Fibroblast of gingiva (primary cell): ENCODE data around the gene NPPB.
A peak's percentile ranks its signal among the peaks of the same experiment; 100 is the strongest.
"Not testable (repeated sequence)": the region's sequence is repeated elsewhere in the genome, so short reads cannot be mapped to it uniquely, and the experiment has no call there.

Experiments used
- DNase-seq: peaks from one replicate; pipeline ENCODE4 v3.0.0-alpha.2; 2011; ENCODE audit warnings: low read depth

NPPB gene

DNA sequence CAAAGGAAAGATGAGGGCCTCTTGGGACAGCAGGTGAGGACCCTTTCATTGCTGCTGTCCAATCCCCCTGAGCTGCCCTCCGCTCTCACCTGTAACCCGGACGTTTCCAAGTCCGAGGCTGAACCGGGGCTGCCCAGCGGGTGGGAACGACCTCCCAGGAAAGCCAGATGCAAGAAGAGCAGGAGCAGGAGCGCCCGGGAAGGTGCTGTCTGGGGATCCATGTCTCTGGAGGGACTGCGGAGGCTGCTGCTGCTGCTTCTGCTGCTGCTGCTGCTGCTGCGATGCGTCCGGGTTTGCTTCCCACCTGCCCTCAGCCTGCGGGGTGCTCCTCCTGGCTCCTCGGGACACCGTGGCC, at the start of gene NPPB:
Gene NPPB, minus strand, starts transcription at position 333 of the 355 bp plus-strand sequence. Its CDS starts 112 bp downstream, at position 221.
- DNase-seq: no peak

DNA sequence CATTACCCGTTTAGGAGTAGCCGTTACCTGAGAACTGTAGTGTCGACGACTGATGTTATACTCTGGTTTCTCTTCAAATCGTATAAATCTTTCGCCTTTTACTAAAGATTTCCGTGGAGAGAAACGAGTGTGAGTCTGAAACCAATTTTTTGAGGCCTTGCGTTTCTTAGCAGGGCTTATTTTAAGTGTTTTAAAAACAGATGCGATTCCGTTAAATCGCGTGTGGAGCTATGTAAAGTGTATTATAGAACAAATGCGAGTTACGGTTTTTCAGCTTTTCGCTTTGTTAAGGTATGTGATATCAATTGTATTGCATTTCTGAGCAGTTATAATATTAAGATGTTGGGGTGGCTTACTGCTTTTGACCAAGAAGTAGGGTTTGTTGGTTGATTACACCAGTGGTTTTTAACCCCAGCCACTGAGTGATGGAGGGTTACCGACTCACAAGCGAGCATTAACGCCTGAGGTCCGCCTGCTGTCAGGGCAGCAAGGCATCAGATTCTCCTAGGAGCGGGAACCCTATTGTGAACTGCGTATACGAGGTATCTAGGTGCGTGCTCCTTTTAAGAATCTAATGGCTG, 49.4 kb upstream of the NPPB start:
- peak; percentile 98 for DNase-seq

DNA sequence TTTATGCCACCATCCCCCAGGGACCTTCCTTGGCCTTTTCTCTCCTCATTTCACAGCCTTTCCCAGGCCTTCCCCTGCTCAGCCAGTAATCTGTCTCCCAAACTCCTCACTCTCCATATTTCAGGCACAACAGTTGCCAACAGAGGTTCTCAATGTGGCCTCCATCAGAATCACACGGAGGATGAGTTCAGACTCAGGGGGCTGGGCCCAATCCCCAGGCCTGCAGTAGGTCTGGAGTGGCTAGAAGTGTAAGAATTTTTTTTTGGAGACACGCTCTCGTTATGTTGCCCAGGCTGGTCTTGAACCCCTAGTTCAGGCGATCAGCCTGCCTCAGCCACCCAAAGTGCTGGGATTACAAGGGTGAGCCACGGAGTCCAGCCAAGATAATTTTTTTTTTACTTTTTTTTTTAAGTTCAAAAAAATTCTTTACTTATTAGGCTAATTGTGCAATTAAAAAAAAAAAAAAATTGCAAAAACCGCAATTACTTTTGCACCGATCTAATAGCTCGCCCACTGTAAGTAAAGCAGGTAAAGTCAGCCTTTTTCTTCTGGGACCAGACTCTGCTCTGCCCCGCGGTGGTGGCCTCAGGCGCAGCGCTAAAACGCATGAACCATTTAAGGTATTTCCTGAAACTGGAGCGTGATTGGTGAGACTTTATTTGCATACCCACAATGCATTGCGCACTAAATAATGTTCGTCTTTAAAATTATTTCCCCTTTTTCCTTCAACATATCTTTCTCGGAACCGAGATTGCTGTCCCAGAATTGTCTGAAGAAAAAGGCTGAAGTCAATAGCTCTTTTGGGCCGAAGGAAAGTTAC, 48.7 kb upstream of the NPPB start:
- DNase-seq: peak; percentile 92

DNA sequence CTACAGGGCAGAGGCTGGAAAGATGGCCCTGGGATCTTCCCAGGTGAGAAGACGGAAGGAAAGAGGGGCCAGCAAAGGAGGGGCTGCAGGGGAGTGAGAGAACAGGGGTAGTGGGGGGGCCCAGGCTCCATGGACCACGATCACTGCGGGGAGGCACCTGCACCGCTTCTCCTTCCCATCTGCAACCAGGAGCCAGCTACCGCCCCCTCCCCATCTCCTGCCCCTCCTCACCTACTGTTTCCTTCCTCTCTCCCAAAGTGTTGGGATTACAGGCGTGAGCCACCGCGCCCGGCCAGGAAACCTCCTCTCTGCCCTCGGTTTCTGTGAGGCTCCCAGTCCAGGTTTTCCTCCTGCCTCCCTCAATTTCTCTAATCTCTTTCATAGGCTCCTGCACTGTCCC, 48.1 kb upstream of the NPPB start:
- DNase-seq: no peak

DNA sequence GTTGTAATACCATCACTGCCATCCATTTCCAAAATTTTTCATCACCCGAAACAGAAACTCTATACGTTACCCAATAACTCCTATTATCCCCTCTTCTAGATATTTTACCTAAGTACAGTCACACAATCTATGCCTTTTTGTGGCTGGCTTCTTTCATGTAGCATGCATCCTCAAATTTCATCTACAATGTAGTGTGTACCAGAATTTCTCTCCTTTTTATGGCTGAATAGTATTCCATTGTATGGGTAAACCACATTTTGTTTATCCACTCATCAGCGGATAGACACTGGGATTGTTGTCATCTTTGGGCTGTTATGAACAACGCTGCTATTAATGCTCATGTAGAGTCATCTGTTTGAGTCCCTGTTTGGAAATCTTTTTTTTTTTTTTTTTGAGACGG, 46.2 kb upstream of the NPPB start:
- no peak for DNase-seq

DNA sequence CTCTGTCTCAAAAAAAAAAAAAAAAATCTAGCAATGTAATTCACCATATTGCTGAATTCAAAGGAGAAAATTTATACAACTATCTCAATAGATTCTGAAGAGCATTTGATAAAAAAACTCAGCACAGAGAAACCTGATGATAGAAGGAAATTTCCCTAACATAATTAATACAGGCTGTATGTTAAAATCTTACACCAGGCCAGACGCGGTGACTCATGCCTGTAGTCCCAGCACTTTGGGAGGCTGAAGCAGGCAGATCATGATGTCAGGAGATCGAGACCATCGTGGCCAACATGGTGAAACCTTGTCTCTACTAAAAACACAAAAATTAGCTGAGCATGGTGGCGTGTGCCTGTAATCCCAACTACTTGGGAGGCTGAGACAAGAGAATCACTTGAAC, 45.4 kb upstream of the NPPB start:
- DNase-seq: peak; percentile 52

DNA sequence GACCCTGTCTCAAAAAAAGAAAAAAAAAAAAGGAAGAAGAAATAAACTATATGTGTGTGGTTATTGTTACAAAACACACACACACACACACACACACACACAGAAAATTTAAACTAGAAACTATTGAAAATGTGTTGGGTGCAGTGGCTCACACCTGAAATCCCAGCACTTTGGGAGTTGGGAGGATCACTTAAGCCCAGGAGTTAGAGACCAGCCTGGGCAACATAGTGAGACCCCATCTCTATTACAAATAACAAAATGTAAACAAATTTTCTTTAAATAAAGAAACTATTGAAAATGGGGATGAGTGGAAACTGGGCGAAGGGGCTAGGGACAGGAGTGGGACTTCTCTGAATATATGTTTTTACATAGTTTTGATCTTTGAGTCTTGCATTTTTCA, 44.5 kb upstream of the NPPB start:
- DNase-seq: no peak

DNA sequence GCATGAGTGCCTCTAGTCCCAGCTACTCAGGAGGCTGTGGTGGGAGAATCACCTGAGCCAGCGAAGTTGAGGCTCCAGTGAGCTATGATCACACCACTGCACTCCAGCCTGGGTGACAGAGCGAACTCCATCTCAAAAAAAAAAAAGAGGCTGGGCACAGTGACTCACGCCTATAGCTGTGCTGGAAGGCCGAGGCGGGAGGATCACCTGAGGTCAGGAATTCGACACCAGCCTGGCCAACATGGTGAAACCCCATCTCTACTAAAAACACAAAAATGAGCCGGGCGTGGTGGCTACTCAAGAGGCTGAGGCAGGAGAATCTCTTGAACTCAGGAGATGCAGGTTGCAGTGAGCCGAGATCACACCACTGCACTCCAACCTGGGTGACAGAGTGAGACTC, 42.7 kb upstream of the NPPB start:
- DNase-seq: not testable (repeated sequence)

DNA sequence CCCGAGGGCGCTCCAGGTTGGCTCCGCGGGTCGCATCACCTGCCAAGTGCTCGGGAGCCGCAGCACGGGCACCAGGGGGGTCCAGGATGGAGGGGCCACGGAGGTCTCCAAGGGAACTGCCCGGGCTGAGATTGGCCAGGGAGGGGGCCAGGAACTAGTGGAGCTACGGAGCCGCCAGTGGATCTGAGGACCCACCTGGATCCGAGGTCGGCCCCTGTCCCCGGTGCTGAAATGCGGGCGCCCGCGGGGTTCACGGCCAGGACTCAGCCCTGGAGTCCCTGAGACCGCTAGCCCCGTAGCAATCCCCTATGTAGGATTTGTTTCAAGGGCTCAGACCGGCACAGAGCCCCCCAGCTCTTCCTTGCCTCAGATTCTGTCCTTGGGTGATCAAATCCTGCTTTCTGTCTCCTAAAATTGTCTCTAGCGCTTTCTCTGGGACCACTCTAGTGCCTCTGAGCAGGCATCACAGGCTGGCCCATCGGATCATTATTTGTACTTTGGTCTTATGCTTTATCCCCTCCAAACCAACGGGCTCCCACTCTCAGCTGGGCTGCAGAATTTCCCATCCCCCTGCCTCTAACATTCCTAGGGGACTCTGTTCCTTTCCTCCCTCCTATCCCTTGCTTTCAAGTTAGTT, 40.2 kb upstream of the NPPB start:
- no peak for DNase-seq

DNA sequence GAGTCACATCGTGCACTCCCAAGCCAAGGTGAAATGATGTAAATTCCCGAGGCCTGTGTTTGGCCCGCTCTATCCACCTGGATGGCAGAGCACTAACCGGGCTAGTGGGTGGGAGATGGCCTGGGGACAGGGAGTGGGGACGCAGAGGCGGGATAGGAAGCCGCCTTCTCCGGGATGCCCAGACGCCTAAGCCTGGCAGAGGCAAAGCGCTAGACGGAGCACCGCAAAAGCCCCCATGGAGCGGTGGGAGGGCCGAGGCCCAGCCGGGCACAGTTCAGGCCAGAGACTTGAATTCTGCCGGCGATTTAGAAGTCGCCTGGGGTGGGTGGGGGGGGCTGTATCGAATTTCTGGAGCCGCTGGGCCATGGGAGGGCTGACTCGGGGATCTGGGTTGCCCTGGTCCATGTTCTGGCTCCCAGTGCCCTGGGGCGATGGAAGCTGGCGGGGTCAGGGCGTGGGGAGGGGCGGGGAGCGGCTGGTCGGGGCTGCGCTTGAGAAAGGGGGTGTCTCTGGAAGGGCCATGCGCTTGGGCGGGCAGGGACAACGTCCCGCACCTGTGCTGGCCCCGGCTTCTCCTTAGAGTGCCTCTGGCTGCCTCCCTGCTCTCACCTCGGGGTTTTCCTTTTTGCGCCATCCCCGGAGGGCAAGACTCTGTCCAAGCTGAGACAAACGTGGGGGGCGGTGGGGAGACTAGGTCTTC, 39.5 kb upstream of the NPPB start:
- DNase-seq: no peak

DNA sequence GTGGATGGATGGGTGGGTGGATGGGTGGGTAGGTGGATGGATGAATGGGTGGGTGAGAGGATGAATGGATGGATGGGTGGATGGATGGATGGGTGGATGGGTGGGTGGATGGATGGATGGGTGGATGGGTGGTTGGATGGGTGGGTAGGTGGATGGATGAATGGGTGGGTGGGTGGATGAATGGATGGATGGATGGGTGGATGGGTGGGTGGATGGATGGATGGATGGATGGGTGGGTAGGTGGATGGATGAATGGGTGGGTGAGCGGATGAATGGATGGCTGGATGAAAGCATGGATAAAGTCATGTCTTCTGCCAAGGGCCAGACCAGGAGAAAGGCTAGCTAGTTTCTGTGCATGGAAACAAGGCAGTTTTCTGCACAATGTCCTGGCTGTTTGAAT, 35.8 kb upstream of the NPPB start:
- not testable (repeated sequence) for DNase-seq

DNA sequence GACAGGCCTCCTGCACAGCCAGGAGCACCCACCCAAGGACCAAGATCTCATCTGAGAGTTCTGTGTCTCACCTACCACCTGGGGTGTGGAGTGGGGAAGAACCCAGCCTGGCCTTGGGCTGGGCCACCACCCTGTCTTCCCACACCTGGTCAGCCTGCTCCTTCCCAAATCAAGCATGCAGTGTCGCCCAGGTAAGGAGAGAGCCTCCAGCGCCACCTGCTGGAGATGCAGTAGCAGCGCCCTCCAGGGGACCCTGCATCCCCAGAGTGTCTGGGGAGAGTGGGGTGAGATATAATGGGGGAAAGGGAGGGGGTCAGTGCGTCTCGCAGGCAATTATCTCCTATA, 35.1 kb upstream of the NPPB start:
- no peak for DNase-seq

DNA sequence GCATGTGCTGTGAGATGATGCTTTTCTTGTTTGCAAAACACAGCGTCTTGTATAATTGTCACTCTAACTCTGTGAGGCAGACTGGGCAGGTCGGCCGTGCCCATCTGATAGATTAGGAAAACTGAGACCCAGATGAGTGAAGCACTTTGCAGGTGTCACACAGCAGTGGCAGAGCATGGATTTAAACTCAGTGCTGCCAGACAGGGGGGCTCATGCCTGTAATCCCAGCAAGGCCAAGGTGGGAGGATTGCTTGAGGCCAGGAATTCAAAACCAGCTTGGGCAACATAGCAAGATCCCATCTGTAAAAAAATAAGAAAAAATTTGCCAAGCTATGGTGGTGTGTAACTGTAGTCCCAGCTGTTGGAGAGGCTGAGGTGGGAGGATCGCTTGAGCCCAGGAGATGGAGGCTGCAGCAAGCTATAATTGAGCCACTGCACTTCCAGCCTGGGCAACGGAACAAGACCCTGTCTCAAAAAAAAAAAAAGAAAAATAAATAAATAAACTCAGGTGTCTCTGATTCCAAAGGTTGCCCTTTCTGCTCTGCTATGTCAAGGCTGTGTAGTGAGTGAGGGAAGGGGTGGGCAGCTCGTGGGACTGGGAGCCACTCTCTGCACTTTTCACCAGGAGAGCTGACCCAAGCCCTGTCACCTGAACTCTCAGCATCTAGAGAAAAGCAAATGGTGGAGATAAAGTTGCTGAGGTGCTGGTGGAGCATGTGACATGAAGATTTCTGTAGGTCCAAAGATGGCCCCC, 32.9 kb upstream of the NPPB start:
- no peak for DNase-seq

DNA sequence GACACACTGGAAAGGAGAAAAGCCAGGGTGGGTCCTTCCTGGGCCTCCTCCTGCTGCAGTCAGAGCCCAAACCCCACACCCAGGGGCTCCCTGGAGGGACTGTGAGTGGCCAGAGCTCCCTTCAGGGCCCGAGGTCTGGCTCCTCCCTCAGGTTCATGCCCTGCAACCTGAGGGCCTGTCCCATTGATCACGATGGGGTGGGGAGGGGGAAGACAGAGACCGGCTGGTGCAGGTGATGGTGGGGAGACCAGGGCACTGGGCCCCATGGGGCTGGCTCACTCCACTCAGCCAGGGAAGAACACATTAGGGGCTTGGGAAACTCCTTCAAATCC, 30.1 kb upstream of the NPPB start:
- no peak for DNase-seq

DNA sequence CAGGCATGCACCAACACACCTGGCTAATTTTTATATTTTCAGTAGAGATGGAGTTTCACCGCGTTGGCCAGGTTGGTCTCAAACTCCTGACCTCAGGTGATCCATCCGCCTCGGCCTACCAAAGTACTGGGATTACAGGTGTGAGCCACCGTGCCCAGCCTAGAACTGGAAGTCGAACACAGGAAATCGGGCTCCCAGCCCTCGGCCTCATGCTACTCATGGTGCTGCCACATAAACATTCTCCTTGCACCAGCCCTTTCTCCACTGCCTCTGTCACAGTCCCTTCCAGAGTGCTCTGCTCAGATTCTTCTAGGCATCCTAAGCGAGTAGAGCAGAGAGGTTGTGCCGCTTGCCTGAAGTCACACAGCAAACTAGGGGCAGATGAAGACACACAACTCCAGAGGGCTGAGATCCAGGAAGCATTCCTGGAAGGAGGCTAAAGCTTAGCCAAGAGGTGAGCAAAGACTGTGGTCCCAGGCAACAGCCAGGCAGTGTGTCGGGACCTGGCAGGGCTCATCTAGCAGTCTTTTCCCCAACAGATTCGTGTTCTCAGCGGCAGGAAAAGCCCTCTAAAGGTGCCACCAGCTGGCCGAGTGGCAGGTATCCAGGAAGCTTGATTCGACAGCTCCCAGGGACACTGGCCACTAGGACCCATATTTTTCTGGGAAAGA, 29.6 kb upstream of the NPPB start:
- DNase-seq: no peak

DNA sequence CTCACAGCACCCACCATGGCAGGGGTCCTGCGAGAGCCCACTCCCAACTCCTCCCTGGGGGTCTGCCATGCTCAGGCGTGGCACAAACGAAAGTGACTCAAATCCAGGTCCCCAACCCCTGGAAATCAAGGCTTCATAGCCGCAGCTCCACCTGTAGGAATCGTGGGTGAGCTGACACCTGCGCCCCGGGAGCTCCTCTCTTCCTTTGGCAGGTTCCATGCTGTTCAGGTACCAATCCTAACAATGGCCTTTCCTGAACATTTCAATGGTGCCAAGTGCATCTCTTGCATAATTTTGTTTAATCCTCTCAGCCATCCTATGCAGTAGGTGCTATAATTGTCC, 28.9 kb upstream of the NPPB start:
- DNase-seq: no peak

DNA sequence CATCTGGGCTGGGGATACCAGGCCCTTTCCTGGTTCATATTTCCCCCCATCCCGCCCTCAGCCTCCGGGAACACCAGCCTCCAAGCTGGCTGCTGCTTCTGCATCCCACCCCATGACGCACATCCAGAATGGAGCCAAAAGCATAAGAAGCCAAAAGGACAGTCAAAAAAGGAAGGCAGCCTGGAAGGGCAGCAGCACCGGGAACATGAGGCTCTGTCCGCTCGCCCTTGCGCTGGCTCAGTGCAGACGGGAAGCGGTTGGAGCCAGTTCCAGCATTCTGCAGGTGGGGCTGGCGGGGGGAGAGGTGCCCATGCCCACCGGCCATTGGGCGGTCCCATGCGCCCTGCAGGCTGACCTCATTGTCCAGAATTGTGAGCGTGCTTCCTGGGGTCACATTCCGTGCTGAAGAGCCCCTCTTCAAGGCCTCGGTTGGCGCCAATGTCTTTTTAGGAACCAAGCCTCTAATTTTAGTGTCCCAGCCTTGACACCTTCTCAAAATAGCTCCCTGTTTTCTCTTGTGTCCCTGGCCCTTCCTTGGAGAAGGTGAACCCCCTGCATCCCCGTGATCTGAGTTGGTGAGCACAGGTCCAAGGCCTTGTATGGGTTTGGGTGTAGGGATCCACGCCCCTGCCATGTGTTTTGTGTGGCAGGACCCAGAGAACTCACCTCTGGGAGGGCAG, 28.4 kb upstream of the NPPB start:
- DNase-seq: no peak

DNA sequence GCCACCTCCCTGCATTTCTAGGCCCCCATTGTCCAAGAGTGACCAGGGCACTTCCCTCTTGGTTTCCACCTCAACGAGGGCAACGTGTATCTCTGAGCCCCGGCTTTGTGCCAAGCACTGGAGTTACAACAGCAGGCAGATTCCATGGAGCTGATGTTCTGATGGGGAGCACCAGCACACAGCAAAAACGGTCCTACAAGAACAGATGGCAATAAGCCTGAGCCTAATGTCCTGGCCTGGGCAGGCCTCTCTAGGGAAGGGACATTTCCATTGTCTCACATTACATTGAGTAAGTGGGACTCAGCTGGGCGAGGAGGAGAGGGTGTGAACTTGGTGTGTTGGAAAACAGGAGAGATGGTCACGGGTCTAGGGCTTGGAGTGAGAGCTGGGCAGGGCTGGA, 27.2 kb upstream of the NPPB start:
- no peak for DNase-seq

DNA sequence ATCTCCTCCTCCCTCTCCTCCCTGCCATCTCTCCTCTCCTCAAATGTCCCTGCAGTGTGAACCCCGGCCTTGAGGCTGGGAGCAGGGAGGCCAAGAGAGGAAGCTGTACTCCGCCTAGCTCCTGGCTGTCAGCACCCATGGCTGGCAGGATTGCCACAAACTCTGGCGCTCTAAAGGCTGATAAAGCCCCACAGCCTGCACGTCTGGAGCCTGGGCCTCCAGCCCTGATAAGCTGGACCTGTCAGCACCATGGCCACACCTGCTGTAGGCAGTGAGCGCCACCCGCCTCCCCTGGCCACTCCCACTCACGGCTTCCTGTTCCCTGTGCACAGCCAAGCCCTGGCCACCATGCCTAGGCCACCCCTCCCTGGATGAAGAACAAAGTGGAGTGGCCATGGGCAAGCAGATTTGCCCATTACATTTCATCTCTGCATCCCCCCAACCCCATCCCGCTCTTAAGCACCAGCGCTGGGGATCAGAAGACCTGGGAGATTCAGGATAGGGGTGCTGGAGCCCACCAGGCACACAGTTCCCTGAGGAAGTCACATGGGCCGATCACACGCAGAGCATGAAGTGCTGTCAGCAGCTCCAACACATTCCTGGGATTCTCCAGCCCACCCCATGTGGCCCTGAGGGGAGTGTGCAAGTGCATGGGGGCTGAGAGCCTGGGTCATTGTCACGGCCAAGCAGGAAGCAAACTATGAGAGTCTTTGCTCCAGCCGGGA, 24.2 kb upstream of the NPPB start:
- DNase-seq: no peak

DNA sequence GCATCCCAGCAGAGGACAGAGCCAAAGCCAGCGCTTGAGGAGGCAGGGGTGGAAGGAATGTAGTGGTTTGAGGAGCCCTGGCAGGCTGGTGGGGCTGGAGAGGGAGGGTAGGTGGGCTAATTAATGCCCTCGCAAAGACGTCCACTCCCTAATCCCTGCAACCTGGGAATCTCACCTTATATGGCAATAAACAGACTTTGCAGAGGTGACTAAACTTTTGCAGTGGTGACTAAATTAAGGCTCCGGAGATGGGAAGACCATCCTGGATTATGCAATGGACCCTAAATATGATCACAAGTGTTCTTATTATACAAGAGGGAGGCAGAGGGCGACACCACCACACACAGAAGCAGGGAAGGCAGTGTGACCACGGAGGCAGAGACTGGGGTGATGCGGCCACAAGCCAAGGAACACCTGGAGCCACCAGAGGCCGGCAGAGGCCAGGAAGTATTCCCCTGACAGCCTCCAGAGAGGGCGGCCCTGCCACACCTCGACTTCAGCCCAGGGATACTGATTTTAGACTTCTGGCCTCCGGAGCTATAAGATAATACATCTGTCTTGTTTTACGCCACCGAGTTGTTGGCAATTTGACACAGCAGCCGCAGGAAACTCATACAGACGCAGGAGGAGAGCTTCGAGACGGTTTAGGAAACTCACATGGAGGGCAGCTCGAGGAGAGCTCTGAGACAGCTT, 23.1 kb upstream of the NPPB start:
- no peak for DNase-seq
